GM18517 (cell line): ENCODE data around the gene C4BPA.

Experiments used
- ATAC-seq: cut with Tn5 transposase; IDR thresholded peaks from one replicate; pipeline ENCODE4 v1.9.1; 2021; ENCODE audit warnings: mild to moderate bottlenecking, moderate library complexity; ENCODE audit not compliant: unreplicated experiment

Gene C4BPA

GRCh38 chr1:207103892-207104373, at the start of gene C4BPA:
Gene C4BPA, plus strand, starts transcription at chr1:207104233. Its CDS starts 8,793 bp downstream, at chr1:207113026.
- no peak for ATAC-seq

- ATAC-seq: no peak
These were observed 49.5 kb upstream of the C4BPA start for GRCh38 chr1:207054491-207054890.

GRCh38 chr1:207055386-207056001, 48.5 kb upstream of the C4BPA start:
- no peak for ATAC-seq

GRCh38 chr1:207056673-207057072, 47.4 kb upstream of the C4BPA start:
- ATAC-seq: no peak

GRCh38 chr1:207058252-207058651, 45.8 kb upstream of the C4BPA start:
- ATAC-seq: no peak

- no peak for ATAC-seq
These were observed 44.9 kb upstream of the C4BPA start for GRCh38 chr1:207058878-207059867.

- no peak for ATAC-seq
These were observed 44.2 kb upstream of the C4BPA start for GRCh38 chr1:207059881-207060280.

- ATAC-seq: no peak
These were observed 43.4 kb upstream of the C4BPA start for GRCh38 chr1:207060596-207060995.

GRCh38 chr1:207062058-207062457, 42.0 kb upstream of the C4BPA start:
- ATAC-seq: no peak

- no peak for ATAC-seq
These were observed 41.0 kb upstream of the C4BPA start for GRCh38 chr1:207063014-207063413.

- no peak for ATAC-seq
These were observed 39.5 kb upstream of the C4BPA start for GRCh38 chr1:207064561-207064960.

GRCh38 chr1:207067185-207067584, 36.8 kb upstream of the C4BPA start:
- no peak for ATAC-seq

- no peak for ATAC-seq
These were observed 36.4 kb upstream of the C4BPA start for GRCh38 chr1:207067665-207068064.

GRCh38 chr1:207069061-207069460, 35.0 kb upstream of the C4BPA start:
- no peak for ATAC-seq

- no peak for ATAC-seq
These were observed 34.1 kb upstream of the C4BPA start for GRCh38 chr1:207069858-207070506.

- no peak for ATAC-seq
These were observed 33.2 kb upstream of the C4BPA start for GRCh38 chr1:207070811-207071210.

- ATAC-seq: no peak
These were observed 32.6 kb upstream of the C4BPA start for GRCh38 chr1:207071426-207071825.

- ATAC-seq: no peak
These were observed 31.8 kb upstream of the C4BPA start for GRCh38 chr1:207072233-207072632.

- no peak for ATAC-seq
These were observed 29.9 kb upstream of the C4BPA start for GRCh38 chr1:207073906-207074820.

- no peak for ATAC-seq
These were observed 27.7 kb upstream of the C4BPA start for GRCh38 chr1:207076181-207076955.
